VCaP (cell line): Measurements from ENCODE around the gene NIPAL1.

Experiments
- H3K27ac ChIP-seq: fragments of 450-650 bp; 2 replicates; pipeline ENCODE4 v1.5.1; 2017
- TF ChIP-seq, protein P1 (sequence below): fragments of 450-650 bp; conservative IDR thresholded peaks from 2 replicates; pipeline ENCODE4 v1.5.1; 2017; ENCODE audit warnings: mild to moderate bottlenecking, moderate library complexity

The NIPAL1 gene

DNA sequence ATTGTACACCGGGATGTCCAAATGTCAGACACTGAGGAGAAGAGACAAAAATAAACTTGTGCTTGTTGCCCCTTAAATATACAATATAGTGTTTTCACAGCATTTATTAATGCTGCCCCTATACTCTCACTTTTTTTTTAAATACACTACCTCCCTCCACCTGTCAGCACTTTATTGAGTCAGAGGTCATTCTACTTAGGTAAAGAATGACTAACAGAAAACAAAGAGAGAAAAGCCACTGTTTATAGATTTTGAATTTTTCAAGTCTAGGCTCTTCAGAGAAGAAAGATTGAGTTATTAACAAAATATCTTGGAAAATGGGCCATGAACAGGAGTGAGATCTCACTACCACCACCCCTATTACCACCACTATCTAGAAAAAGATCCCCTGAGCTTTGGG, 58.1 kb downstream of the NIPAL1 start:
- TF ChIP-seq, protein P1, sequence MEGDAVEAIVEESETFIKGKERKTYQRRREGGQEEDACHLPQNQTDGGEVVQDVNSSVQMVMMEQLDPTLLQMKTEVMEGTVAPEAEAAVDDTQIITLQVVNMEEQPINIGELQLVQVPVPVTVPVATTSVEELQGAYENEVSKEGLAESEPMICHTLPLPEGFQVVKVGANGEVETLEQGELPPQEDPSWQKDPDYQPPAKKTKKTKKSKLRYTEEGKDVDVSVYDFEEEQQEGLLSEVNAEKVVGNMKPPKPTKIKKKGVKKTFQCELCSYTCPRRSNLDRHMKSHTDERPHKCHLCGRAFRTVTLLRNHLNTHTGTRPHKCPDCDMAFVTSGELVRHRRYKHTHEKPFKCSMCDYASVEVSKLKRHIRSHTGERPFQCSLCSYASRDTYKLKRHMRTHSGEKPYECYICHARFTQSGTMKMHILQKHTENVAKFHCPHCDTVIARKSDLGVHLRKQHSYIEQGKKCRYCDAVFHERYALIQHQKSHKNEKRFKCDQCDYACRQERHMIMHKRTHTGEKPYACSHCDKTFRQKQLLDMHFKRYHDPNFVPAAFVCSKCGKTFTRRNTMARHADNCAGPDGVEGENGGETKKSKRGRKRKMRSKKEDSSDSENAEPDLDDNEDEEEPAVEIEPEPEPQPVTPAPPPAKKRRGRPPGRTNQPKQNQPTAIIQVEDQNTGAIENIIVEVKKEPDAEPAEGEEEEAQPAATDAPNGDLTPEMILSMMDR, result no peak
- H3K27ac ChIP-seq, result no peak overlapping the region

DNA sequence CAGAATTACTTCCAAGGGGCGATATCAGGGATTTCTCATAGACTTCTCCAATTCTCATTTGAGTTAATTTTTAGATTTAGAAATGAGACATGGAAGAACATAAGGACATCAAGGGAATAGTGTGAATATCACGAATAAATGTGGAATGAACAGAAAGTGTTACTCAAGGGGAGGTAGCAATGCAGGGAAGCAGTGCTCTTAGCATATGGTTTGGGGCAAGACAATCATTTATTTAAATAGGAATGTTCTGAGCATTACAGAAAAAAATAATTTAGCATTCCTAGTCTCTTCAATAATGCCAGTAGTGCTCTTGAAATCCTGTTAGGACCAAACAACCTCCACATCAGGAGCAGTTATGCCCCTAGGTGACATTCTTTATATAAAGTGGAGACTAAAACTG, 61.9 kb downstream of the NIPAL1 start:
- TF ChIP-seq, protein P1, result no peak
- H3K27ac ChIP-seq, result no peak overlapping the region

- TF ChIP-seq, protein P1, result no peak
- H3K27ac ChIP-seq, result no peak overlapping the region
These were observed 62.5 kb downstream of the NIPAL1 start for GRCh38 chr4:48078862-48079655.

GRCh38 chr4:48079972-48080391, 63.4 kb downstream of the NIPAL1 start:
- H3K27ac ChIP-seq, result no peak overlapping the region

DNA sequence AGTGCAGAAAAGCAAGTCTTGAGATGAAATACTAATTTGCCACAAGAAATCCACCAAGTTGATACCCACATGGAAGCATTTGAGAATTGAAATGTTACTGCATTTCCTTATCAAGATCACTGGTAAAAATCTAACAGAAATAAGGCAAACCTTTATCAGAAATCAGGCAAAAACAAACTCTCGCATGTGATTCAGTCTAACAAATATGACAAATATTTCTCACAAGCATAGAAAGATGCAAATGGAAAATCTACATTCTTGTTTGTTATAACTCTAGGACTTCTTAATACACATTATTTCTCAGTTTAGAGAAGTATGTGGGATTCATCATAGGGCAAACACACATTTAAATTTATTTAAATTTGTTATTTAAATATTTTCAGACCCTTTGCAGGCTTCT, 64.6 kb downstream of the NIPAL1 start:
- TF ChIP-seq, protein P1, result no peak
- H3K27ac ChIP-seq, result no peak overlapping the region

More at GRCh38 chr4:48079972-48080391, 63.4 kb downstream of the NIPAL1 start:
- TF ChIP-seq, protein P1, result no peak

GRCh38 chr4:48082956-48083355, 66.4 kb downstream of the NIPAL1 start:
- TF ChIP-seq, protein P1, result no peak
- no peak overlapping the region for H3K27ac ChIP-seq

- H3K27ac ChIP-seq, result no peak overlapping the region
- TF ChIP-seq, protein P1, result no peak
These were observed 69.4 kb downstream of the NIPAL1 start for GRCh38 chr4:48085821-48086589.
